NK-92 treated with Interleukin-12 subunit alpha and Interleukin-12 subunit beta, amount 100 ng/mL, for 24 hours (cell line): Measurements from ENCODE around the gene REXO1.

Experiments used
- DNase-seq: peaks from one replicate; lab custom pipeline; 2025; lab: John Stamatoyannopoulos, UW

REXO1 gene

GRCh38 chr19:1828279-1829238 lies 19.7 kb downstream of the REXO1 start:
- no peak for DNase-seq

- no peak for DNase-seq
These were observed 20.6 kb downstream of the REXO1 start for GRCh38 chr19:1827566-1828278.

- no peak for DNase-seq
These were observed 21.4 kb downstream of the REXO1 start for GRCh38 chr19:1826557-1827521.

GRCh38 chr19:1825909-1826556 lies 22.2 kb downstream of the REXO1 start:
- DNase-seq = peak; percentile 43

GRCh38 chr19:1824252-1824622 lies 24.0 kb downstream of the REXO1 start:
- no peak for DNase-seq

GRCh38 chr19:1823539-1824251 lies 24.6 kb downstream of the REXO1 start:
- no peak for DNase-seq

- DNase-seq = no peak
These were observed 25.3 kb downstream of the REXO1 start for GRCh38 chr19:1823020-1823419.

GRCh38 chr19:1822210-1822609 lies 26.1 kb downstream of the REXO1 start:
- DNase-seq = no peak

GRCh38 chr19:1819341-1820255 lies 28.7 kb downstream of the REXO1 start:
- DNase-seq = no peak

- no peak for DNase-seq
These were observed 29.6 kb downstream of the REXO1 start for GRCh38 chr19:1818549-1819195.

- no peak for DNase-seq
These were observed 30.6 kb downstream of the REXO1 start for GRCh38 chr19:1817553-1818179.

- no peak for DNase-seq
These were observed 31.6 kb downstream of the REXO1 start for GRCh38 chr19:1816530-1817298.

GRCh38 chr19:1815605-1816529 lies 32.4 kb downstream of the REXO1 start:
- DNase-seq = no peak

- DNase-seq = no peak
These were observed 33.3 kb downstream of the REXO1 start for GRCh38 chr19:1814833-1815604.

GRCh38 chr19:1814391-1814790 lies 33.9 kb downstream of the REXO1 start:
- no peak for DNase-seq
